Measurements from ENCODE around the gene FAT3.

FAT3 gene

GRCh38 chr11:92227959-92228935 lies 3.6 kb downstream of the FAT3 start:
- DNase-seq = no peak

- no peak for DNase-seq
Measured at GRCh38 chr11:92236856-92237255, 12.2 kb downstream of the FAT3 start.

- DNase-seq = no peak
Measured at GRCh38 chr11:92240916-92241315, 16.3 kb downstream of the FAT3 start.

DNA sequence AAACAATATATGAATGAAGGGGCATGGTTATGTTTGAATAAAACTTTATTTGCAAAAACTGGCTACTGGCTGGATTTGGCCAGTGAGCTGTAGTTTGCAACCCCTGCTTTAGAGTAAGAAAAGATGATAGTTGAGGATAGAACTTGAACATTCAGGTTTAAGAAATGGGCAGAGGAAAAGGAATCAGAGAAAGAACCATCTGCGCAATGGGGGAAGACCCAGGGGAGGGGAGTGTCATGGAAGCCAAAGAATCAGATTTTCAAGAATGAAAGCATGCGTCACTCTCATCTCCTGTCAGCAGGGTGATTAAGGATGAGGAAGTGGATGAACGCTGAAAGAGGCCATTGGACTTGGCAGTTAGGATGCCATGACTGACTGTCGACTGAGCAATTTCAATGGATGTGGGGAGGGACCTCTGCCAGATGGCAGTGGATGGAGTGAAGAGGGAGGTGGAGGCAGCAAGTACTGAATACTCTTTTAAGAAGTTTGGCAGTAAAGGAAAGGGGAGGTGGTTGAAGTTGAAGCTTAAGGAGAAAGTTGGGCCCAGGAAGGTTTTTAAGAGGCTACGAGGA lies 21.2 kb downstream of the FAT3 start:
- DNase-seq = no peak

GRCh38 chr11:92246630-92247029 lies 22.0 kb downstream of the FAT3 start:
- no peak for DNase-seq

DNA sequence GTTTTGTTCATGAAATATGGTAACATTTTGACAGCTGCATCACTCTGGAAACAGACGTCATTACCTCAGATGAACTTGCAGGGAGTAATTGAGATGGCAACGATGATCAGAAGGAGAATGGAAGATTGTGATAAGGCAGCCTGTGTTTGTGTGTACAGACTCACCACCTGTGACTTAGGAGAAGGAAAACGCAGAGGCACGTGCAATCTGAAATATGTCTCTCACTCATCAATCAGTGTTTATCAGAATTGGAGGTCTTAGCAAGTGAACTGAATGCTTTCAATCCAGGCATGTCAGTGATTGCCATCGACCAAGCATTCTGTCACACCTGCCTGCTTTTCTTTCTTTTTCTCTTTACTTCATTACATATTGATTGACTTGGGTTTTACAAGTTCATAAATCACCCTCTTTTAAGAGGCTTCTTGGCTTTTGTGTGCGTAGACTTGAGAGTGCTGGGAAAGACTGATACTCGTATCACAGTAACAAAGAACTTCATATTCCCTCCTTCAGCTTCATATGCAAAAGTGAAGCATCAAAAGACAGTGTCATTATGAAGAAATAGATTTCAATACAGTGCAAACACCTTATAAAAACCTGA lies 24.6 kb downstream of the FAT3 start:
- DNase-seq = no peak

DNA sequence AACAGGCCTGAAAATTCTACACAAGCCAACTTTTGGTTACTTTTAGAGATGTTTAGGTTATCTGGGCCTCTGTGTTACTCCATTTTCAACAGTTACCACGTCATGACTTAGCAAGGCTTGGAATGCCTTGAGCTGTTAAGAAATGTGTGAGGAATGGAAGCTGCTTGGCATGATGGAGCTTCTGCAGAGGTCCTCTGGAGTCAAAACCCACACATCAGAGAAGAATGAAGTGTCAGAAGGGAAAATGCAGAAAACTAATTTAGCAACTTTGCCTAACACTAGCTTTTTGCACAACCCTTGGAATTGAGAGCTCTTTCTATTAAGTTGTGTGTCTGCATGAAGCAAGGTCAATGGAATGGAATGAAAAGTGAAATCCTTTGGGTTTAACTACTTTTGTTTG lies 27.4 kb downstream of the FAT3 start:
- no peak for DNase-seq

- DNase-seq = no peak
Measured at GRCh38 chr11:92253421-92253820, 28.8 kb downstream of the FAT3 start.

- no peak for DNase-seq
Measured at GRCh38 chr11:92253945-92254344, 29.3 kb downstream of the FAT3 start.

GRCh38 chr11:92257536-92257935 lies 32.9 kb downstream of the FAT3 start:
- DNase-seq = no peak

- DNase-seq = no peak
Measured at GRCh38 chr11:92259861-92260260, 35.2 kb downstream of the FAT3 start.

GRCh38 chr11:92264350-92264749 lies 39.7 kb downstream of the FAT3 start:
- no peak for DNase-seq

- no peak for DNase-seq
Measured at GRCh38 chr11:92266806-92267205, 42.2 kb downstream of the FAT3 start.

DNA sequence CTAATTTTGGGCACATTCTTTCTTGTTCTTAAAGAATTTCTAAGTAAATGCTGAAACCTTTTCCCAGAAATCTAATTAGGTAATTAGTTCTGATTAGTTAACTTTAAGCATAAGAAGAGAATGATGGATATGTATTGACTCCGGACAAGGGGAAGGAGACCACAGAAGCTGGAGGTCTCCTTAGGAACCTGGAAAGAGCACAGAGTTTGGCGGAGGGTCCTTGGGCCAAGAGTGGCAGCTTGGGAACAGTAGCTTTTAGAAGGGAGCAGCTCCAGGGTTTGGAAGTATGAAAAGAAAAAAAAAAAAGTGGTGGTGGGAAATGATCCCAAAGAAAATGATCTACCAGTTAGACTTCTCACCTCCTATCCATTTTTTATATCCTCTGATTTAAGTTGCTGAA lies 42.7 kb downstream of the FAT3 start:
- DNase-seq = no peak

DNA sequence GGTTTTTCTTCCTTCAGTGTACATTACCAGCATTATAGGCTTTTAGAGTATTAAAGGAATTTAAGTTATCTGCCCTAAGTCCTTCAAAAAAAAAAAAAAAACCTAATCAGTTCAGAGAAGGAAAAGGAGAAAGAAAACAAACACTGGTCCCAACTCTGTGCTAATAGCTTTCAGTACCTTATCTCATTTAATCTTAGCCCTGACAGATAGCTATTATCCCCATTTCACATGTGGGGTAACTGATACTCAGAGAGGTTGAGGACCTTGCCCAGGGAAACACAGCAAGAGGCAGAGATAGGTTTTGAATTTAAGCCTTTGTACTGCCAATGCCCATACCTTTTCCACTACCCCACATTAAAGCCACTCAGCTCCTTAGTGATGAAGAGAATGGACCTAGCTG lies 43.4 kb downstream of the FAT3 start:
- DNase-seq = no peak

DNA sequence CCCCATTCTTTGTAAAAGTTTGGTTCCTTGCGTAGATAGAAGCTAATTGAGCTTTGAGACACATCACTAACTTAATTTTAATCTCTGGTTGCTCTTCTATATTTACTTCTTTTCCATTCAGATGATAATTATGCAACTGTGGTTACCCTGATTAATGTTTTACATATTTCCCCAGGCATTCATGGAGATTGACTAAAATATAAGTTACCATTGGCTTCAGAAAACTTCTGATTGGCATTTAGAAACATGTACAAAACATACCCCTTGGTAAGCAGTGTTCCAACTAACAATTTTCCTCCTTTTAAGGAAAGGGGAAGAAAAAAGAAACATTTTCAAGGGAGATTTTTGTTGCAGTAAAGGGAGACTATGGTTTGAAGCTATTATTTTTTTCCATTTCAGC lies 43.9 kb downstream of the FAT3 start:
- DNase-seq = no peak

GRCh38 chr11:92269021-92269420 lies 44.4 kb downstream of the FAT3 start:
- no peak for DNase-seq

DNA sequence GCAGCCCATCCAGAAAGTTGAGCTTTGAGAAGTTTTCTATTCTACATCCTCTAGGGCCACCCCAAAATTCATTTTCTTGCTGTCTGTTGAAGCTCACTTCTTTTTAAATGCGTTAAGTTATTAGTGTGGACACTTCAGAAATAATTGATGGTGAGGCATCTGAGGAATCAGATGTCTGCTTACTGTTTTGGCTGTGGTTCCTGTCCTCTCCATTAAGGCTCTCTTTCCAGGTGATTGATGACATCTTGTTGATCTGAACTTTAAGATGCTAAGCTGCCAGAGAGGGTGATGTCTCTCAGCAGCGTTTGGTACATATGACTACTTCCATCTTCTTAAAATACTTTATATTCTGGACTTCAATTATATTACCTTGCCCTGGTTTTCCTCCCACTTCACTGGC lies 45.2 kb downstream of the FAT3 start:
- no peak for DNase-seq

DNA sequence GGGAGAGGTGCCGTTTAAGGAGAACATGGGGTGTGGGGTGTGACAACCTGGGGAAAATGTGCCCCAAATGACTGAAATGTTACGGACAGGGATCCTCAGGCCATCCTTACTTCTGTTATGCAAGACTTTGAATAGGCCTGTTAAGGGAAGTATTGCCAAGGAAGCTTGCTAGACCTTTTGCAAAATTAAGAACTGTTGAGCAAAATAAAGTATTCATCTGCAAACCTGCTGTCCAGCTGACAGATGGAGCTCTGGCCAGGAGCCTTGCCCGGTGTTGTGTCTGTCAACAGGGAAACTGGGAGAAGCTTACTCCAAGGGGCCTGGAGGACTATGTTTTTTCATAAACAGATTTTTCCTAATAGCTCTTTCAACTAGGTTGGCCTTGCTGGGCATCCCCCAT lies 48.0 kb downstream of the FAT3 start:
- no peak for DNase-seq

All from RPMI8226 (cell line).